Nephron progenitor cell (in vitro differentiated cells): ENCODE measurements around the gene RPL12.
"Not testable (repeated sequence)": the region's sequence is repeated elsewhere in the genome, so short reads cannot be mapped to it uniquely, and the experiment has no call there.

Experiments
- DNase-seq: peaks from one replicate; pipeline ENCODE4 v3.0.0; 2021
- H3K27ac Mint-ChIP-seq: 2 replicates; pipeline ENCODE4 v1.8.0; 2021; ENCODE audit warnings: mild to moderate bottlenecking, moderate library complexity, mixed read lengths
- H3K27me3 Mint-ChIP-seq: 2 replicates; pipeline ENCODE4 v1.8.0; 2021; ENCODE audit warnings: mild to moderate bottlenecking, low read depth, mixed read lengths; ENCODE audit not compliant: poor library complexity
- H3K36me3 Mint-ChIP-seq: 2 replicates; pipeline ENCODE4 v1.8.0; 2021; ENCODE audit warnings: low read depth, mixed read lengths
- H3K4me1 Mint-ChIP-seq: 2 replicates; pipeline ENCODE4 v1.8.0; 2021; ENCODE audit warnings: mixed read lengths
- H3K4me3 Mint-ChIP-seq: 2 replicates; pipeline ENCODE4 v1.8.0; 2021; ENCODE audit warnings: mild to moderate bottlenecking, moderate library complexity, mixed read lengths
- H3K9me3 Mint-ChIP-seq: 2 replicates; pipeline ENCODE4 v1.8.0; 2021; ENCODE audit warnings: mild to moderate bottlenecking, moderate library complexity, mixed read lengths
- TF ChIP-seq, protein P1 (sequence below): fragments of 200-600 bp; sonication (generic); IDR thresholded peaks from 2 replicates; pipeline ENCODE4 v1.5.0; 2021; ENCODE audit warnings: antibody characterized with exemption

RPL12 gene

GRCh38 chr9:127479507-127480081, 28.4 kb upstream of the RPL12 start:
- H3K27me3 Mint-ChIP-seq: no peaks in the 10 kb centered on the region
- no peak overlapping the region for H3K4me3 Mint-ChIP-seq
- TF ChIP-seq, protein P1, sequence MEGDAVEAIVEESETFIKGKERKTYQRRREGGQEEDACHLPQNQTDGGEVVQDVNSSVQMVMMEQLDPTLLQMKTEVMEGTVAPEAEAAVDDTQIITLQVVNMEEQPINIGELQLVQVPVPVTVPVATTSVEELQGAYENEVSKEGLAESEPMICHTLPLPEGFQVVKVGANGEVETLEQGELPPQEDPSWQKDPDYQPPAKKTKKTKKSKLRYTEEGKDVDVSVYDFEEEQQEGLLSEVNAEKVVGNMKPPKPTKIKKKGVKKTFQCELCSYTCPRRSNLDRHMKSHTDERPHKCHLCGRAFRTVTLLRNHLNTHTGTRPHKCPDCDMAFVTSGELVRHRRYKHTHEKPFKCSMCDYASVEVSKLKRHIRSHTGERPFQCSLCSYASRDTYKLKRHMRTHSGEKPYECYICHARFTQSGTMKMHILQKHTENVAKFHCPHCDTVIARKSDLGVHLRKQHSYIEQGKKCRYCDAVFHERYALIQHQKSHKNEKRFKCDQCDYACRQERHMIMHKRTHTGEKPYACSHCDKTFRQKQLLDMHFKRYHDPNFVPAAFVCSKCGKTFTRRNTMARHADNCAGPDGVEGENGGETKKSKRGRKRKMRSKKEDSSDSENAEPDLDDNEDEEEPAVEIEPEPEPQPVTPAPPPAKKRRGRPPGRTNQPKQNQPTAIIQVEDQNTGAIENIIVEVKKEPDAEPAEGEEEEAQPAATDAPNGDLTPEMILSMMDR: no peak
- no peaks in the 10 kb centered on the region for H3K9me3 Mint-ChIP-seq
- H3K4me1 Mint-ChIP-seq: no peaks in the 10 kb centered on the region
- H3K27ac Mint-ChIP-seq: no peak overlapping the region
- peaks cover 23% of the 10 kb centered on the region for H3K36me3 Mint-ChIP-seq
- no peak for DNase-seq

GRCh38 chr9:127474592-127474991, 23.4 kb upstream of the RPL12 start:
- peaks cover 2% of the 10 kb centered on the region for H3K27me3 Mint-ChIP-seq
- H3K4me3 Mint-ChIP-seq: no peak overlapping the region
- H3K36me3 Mint-ChIP-seq: peaks cover 36% of the 10 kb centered on the region
- H3K4me1 Mint-ChIP-seq: no peaks in the 10 kb centered on the region
- H3K9me3 Mint-ChIP-seq: no peaks in the 10 kb centered on the region
- no peak overlapping the region for H3K27ac Mint-ChIP-seq
- no peak for DNase-seq
- TF ChIP-seq, protein P1: no peak

GRCh38 chr9:127473932-127474331, 22.7 kb upstream of the RPL12 start:
- no peak overlapping the region for H3K4me3 Mint-ChIP-seq
- DNase-seq: no peak
- TF ChIP-seq, protein P1: no peak
- H3K36me3 Mint-ChIP-seq: peaks cover 39% of the 10 kb centered on the region
- no peaks in the 10 kb centered on the region for H3K4me1 Mint-ChIP-seq
- peaks cover 2% of the 10 kb centered on the region for H3K27me3 Mint-ChIP-seq
- no peaks in the 10 kb centered on the region for H3K9me3 Mint-ChIP-seq
- H3K27ac Mint-ChIP-seq: peak overlapping the region; percentile 48

DNA sequence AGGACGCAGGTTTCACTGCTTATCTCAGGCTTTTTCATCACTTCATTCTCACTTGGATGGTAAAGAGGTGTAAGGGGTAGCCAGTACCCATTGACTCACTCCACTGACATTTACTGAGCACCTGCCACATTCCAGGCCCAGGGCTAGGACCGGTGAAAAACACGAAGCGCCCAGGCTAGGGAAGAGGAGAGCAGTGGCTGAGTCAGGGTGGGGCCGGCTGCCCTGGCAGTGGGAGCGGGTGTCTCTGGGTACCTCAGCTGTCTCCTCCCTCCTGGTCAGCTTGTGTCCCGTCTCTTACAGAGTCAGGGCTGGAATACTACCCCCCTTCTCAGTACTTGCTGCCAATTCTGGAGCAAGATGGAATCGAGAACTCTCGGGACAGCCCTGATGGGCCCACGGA, 22.3 kb upstream of the RPL12 start:
- Mint-ChIP-seq H3K27ac (peak overlapping the region; percentile 48), H3K4me1 (no peaks in the 10 kb centered on the region)

DNA sequence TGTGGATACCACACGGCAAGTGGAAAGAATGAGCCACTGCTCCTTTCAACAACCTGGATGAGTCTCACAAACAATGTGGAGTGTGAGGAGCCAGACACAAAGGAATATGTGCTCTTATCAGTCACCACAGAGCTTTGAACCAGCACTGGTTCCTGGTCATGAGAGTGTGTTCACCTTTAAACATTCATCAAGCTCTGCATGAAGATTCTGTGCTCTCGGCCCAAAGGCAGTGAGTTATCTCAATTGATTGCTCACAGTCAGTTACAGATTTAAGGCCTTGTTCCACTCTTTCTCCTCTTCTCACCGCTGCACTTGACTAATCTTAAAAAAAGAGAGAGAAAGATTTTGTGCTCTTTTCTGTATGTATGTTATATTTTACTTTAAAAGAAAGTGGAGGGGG, 19.5 kb upstream of the RPL12 start:
- Mint-ChIP-seq H3K4me3 (no peak overlapping the region), H3K27ac (no peak overlapping the region), H3K9me3 (no peaks in the 10 kb centered on the region), H3K4me1 (no peaks in the 10 kb centered on the region), H3K36me3 (peaks cover 40% of the 10 kb centered on the region), H3K27me3 (peaks cover 2% of the 10 kb centered on the region)
- no peak for DNase-seq
- TF ChIP-seq, protein P1: no peak

More for the DNA sequence above, 22.3 kb upstream of the RPL12 start:
- DNase-seq: no peak
- Mint-ChIP-seq H3K27me3 (peaks cover 2% of the 10 kb centered on the region), H3K9me3 (no peaks in the 10 kb centered on the region), H3K36me3 (peaks cover 38% of the 10 kb centered on the region), H3K4me3 (no peak overlapping the region)
- TF ChIP-seq, protein P1: no peak

DNA sequence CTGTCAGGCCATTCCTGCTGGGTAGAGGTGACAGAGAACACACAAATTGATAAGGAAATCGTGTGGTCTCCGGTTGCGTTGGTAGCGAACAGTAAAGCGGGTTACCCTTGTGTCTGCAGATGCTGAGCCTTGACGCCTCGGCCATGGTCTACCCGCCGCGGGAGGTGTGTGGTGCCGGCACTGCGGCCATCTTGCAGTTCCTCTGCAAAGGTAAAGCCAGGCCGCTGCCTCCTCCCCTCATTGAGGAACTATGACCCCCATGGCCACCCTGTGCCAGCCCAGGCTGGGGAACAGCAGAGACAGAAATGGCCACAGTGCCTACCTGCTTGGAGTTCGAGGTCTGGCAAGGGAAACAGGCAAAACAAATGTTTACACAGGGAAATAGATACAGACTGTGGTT, 16.4 kb upstream of the RPL12 start:
- TF ChIP-seq, protein P1: no peak
- Mint-ChIP-seq H3K27ac (no peak overlapping the region), H3K36me3 (peaks cover 36% of the 10 kb centered on the region), H3K27me3 (peaks cover 2% of the 10 kb centered on the region), H3K4me1 (peaks cover 16% of the 10 kb centered on the region), H3K9me3 (no peaks in the 10 kb centered on the region), H3K4me3 (no peak overlapping the region)
- no peak for DNase-seq

DNA sequence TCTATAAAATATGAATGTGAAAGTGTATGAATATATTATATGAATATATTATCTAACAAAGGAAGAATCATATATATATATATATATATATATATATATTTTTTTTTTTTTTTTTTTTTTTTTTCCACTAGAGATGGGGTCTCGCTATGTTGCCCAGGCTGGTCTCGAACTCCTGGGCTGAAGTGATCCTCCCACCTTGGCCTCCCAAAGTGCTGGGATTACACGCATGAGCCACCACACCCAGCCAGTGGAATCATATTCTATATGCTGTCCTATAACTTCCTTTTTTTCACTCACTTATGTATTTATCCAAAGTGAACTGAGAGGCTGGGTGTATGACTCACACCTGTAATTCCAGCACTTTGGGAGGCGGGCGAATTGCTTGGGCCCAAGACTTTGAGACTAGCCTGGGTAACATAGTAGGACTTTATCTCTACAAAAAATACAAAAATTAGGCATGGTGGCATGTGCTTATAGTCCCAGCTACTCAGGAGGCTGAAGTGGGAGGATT, 15.3 kb upstream of the RPL12 start:
- not testable (repeated sequence) for H3K4me3 Mint-ChIP-seq, H3K9me3 Mint-ChIP-seq, DNase-seq, H3K27me3 Mint-ChIP-seq
- H3K27ac Mint-ChIP-seq: peak overlapping the region; percentile 51
- peaks cover 21% of the 10 kb centered on the region for H3K4me1 Mint-ChIP-seq
- peaks cover 46% of the 10 kb centered on the region for H3K36me3 Mint-ChIP-seq
